C4-2B (cell line): Measurements from ENCODE around the gene LAD1.

Source experiments
- H3K27ac ChIP-seq: fragments of 450-650 bp; 2 replicates; pipeline ENCODE4 v1.5.1; 2017
- CTCF ChIP-seq: fragments of 450-650 bp; conservative IDR thresholded peaks from 2 replicates; pipeline ENCODE4 v1.5.1; 2017; ENCODE audit warnings: mild to moderate bottlenecking
- ZFX ChIP-seq: fragments of 450-650 bp; IDR thresholded peaks from 2 replicates; pipeline ENCODE4 v1.6.1; 2017

The LAD1 gene

GRCh38 chr1:201354151-201354900, 44.8 kb downstream of the LAD1 start:
- no peak overlapping the region for H3K27ac ChIP-seq
- no peak for TF ChIP-seq ZFX
- no peak for TF ChIP-seq CTCF

DNA sequence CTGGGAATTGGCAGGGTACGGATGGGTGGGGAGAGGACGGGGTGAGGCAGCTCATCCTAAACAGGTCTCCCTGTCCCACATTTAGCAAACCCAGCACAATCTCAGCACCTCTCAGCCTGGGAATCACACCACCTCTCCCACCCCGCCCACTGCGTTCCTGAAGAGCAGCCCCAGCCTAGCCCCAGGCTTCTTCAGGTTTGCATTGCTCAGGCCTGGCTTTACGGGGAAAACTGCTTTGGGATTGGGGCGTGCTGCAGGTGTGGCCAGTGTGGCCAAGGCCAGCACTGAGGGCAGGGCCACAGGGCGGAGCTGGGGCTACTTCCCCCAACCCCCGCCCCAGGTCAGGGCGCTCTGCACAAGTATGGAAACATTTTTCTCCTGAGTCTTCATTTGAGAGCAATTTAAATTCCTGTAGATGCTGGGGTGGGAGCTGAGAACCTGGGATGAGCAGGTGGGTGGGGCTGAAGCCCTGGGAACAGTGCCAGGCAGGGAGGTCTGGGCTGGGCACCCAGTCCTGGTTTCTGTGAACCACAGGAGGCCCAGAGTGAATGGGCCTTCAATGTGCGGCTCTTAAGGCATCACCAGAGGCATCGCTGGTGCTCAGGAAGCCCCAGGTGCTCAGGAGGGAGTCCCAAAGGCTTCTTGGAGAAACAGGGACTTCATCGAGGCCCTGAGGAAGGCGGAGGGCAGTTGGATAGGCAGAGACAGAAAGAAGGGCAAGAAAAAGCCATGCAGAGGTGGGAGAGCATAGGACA, 45.8 kb downstream of the LAD1 start:
- H3K27ac ChIP-seq: no peak overlapping the region
- TF ChIP-seq ZFX (no peak), CTCF (no peak)

DNA sequence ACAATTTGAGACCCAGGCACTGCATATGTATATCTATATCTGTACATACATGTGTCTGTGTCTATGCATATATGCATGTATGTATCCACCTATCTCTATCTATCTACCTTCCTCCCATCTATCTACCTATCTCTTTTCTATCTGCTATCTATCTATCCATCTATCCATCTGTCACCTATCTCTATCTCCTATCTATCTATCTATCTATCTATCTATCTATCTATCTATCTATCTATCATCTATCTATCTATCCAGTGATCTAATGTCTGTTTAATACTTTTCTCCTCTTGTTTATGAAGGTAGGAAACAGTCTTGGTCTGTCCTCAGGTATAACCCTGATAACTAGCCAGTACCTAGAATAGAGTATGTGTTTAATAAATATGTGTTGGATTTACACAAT, 47.5 kb downstream of the LAD1 start:
- no peak overlapping the region for H3K27ac ChIP-seq
- TF ChIP-seq ZFX (no peak), CTCF (no peak)

- H3K27ac ChIP-seq: no peak overlapping the region
- no peak for TF ChIP-seq CTCF
- TF ChIP-seq ZFX: no peak
Measured at GRCh38 chr1:201350884-201351283, 48.2 kb downstream of the LAD1 start.

DNA sequence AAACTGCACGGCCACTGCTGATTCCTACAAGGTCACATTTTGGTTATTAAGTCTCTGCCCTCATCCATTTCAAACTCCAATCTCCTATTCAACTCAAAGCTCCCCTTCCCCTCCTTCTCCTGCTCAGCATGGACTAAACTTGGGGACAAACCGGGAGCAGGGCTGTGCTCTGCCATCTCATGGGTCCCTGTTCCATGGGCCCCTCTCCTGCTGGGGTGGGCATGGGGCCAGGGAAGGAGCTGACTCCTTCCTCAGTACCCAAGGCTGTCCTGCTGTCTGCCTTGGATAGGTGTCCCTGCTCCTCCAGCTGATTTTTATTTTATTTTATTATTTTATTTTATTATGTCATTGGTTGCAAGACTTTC, 48.8 kb downstream of the LAD1 start:
- TF ChIP-seq ZFX: no peak
- TF ChIP-seq CTCF: no peak
- H3K27ac ChIP-seq: no peak overlapping the region

GRCh38 chr1:201349092-201349491, 50.0 kb downstream of the LAD1 start:
- no peak overlapping the region for H3K27ac ChIP-seq
- TF ChIP-seq ZFX (no peak), CTCF (no peak)

DNA sequence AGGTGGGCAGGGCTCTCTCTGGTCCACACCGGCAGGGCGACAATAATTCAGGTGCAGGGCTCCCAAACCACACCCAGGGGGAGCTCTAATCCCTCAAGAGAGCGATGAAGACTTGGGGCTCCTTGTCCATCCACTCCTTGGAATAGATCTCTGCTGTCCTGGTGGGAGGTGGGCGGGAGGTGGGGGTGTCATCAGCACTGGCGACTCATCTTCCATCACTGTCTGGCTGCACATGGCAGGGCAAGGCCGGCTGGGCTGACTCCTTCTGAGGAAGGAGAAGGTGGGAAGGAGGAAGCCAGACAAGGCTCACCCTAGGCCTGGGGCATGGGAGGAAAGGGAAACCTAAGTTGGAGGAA, 50.9 kb downstream of the LAD1 start:
- TF ChIP-seq ZFX (no peak), CTCF (peak; percentile 80)
- H3K27ac ChIP-seq: no peak overlapping the region
